Gastrocnemius medialis (tissue), 4 donors: ENCODE data around the gene WNT8B. TPM values are rescaled to one million over a fixed set of nuclear protein-coding genes. Genes with fewer than 3 reads are reported as not detected.

Experiments used
- ATAC-seq, 2 donors: fragments of 150-250 bp; one replicate each; pipeline ENCODE4 v1.9.1; 2016
- DNase-seq, 2 donors: peaks; one replicate each; pipeline ENCODE4 v3.0.0-alpha.2; 2019
- H3K27ac ChIP-seq, 4 donors: fragments of 200-600 bp; sonication (generic); 1 replicate in 1 of 4; 2 replicates in 3 of 4; pipeline ENCODE4 v1.5.1; 2016 to 2018; ENCODE audit warnings: mild to moderate bottlenecking in 2 of 4, moderate library complexity in 1 of 4
- H3K27me3 ChIP-seq, 3 donors: fragments of 200-600 bp; sonication (generic) in 2 of 3; 1 replicate in 1 of 3; 2 replicates in 2 of 3; pipeline versions ENCODE4 v1.5.1 to v1.6.0; 2016 to 2019; ENCODE audit warnings: mild to moderate bottlenecking in 1 of 3, moderate library complexity in 1 of 3
- H3K36me3 ChIP-seq, 2 donors: fragments of 200-600 bp; sonication (generic) in 1 of 2; one replicate each; pipeline ENCODE4 v1.5.1; 2017 to 2018
- H3K4me1 ChIP-seq, 2 donors: fragments of 200-600 bp; sonication (generic) in 1 of 2; one replicate each; pipeline ENCODE4 v1.5.1; 2016 to 2017; ENCODE audit warnings: mild to moderate bottlenecking in 2 of 2
- H3K4me3 ChIP-seq, 4 donors: fragments of 200-600 bp; sonication (generic) in 3 of 4; 1 replicate in 1 of 4; 2 replicates in 3 of 4; pipeline ENCODE4 v1.5.1; 2016 to 2019; ENCODE audit warnings: mild to moderate bottlenecking in 2 of 4
- H3K9me3 ChIP-seq, 3 donors: fragments of 200-600 bp; sonication (generic) in 2 of 3; 1 replicate in 1 of 3; 2 replicates in 2 of 3; pipeline ENCODE4 v1.5.1; 2016 to 2019
- POLR2A ChIP-seq, 2 donors: fragments of 450-650 bp; IDR thresholded peaks; one replicate each; pipeline ENCODE4 v1.6.1; 2017; ENCODE audit warnings: antibody characterized with exemption in 2 of 2, mild to moderate bottlenecking in 2 of 2, moderate library complexity in 2 of 2
- in situ Hi-C, 4 donors: fragments of 200-750 bp; cut with MboI; loops; one replicate each; pipeline versions ENCODE4 v1.15.0 to v1.8.0; 2017; ENCODE audit warnings: low sequenced_read_pairs in 4 of 4
- intact Hi-C: fragments of 100-400 bp; cut with DNase I; formaldehyde crosslinking; loops from one replicate; pipeline ENCODE4 v1.15.1; 2023; ENCODE audit warnings: low total_unique reads
- total RNA-seq, 4 donors: library from RNA; depleted of rRNA; stranded (reverse); fragments of >200 nt; gene quantifications; one replicate each; pipeline versions ENCODE4 v1.1.0 to v1.2.3, GENCODE V29; 2016
- TF ChIP-seq, protein P1 (sequence below), 5 experiments: fragments of 450-650 bp in 3 of 5; fragments of 200-600 bp in 2 of 5; sonication (generic) in 2 of 5; IDR thresholded peaks in 4 of 5; conservative IDR thresholded peaks in 1 of 5; 1 replicate in 4 of 5; 2 replicates in 1 of 5; pipeline ENCODE4 v1.5.1; 2016 to 2019; ENCODE audit warnings: antibody characterized with exemption in 5 of 5, mild to moderate bottlenecking in 3 of 5, moderate library complexity in 3 of 5

WNT8B gene
- total RNA-seq, 4 donors from 2014 or later, result not detected

- TF ChIP-seq, protein P1, sequence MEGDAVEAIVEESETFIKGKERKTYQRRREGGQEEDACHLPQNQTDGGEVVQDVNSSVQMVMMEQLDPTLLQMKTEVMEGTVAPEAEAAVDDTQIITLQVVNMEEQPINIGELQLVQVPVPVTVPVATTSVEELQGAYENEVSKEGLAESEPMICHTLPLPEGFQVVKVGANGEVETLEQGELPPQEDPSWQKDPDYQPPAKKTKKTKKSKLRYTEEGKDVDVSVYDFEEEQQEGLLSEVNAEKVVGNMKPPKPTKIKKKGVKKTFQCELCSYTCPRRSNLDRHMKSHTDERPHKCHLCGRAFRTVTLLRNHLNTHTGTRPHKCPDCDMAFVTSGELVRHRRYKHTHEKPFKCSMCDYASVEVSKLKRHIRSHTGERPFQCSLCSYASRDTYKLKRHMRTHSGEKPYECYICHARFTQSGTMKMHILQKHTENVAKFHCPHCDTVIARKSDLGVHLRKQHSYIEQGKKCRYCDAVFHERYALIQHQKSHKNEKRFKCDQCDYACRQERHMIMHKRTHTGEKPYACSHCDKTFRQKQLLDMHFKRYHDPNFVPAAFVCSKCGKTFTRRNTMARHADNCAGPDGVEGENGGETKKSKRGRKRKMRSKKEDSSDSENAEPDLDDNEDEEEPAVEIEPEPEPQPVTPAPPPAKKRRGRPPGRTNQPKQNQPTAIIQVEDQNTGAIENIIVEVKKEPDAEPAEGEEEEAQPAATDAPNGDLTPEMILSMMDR (IDR thresholded peaks at IDR 0.05 in 4 of 5, conservative IDR thresholded peaks at IDR 0.05 in 1 of 5), result no peak
- TF ChIP-seq POLR2A (IDR thresholded peaks at IDR 0.05), result no peak
- DNase-seq, result no peak
- Histone ChIP-seq H3K36me3 (peaks cover 0 to 46% of the 10 kb centered on the region in 2 donors), H3K4me1 (peaks cover 17 to 21% of the 10 kb centered on the region in 2 donors), H3K9me3 (no peaks in the 10 kb centered on the region), H3K27ac (no peak overlapping the region), H3K27me3 (no peaks in the 10 kb centered on the region), H3K4me3 (no peak overlapping the region)
- intact Hi-C loops (no loop called here), in situ Hi-C loops (loop anchor here in 2 of 4 donors (5.0 to 25.0 kb wide), 2 partner anchors 87 to 187 kb away; partner anchors contain the start of genes PKD2L1 (in 1 of the 2) and SCD (in 1 of the 2))
- ATAC-seq, result no peak
Measured at GRCh38 chr10:100524638-100525037, 61.8 kb downstream of the WNT8B start.

DNA sequence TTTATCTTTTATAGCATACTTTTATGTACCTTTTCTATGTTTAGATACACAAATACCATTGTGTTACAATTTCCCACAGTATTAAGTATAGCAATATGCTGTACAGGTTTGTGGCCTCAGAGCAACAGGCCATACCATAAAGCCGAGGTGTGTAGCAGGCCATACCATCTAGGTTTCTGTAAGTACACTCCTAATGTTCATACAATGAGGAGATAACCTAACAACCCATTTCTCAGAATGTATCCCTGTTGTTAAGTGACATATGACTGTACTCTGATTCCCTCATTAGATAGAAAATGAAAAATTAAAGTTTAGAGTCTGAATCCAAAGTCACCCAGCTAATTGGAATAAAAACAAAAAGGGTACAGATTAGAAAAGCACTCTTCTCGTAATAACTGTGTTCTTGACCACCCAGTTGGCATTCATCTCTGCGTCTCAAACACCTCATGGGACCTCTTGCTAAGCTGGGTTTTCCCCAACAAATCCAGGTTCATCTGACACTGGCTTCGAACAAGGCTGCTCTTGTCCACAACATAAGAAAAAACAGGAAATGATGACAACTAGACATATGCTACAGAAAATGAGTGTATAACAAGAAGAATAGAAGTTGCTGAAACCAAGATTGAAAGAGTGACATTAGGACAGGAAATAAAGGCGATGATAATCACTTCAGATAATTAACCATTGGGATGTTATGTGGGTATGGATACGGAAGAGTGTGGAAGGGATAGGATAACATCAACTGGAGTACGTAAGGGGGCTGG is 65.5 kb downstream of the WNT8B start:
- in situ Hi-C loops, result no loop called here
- H3K27ac ChIP-seq, result peak overlapping the region; percentile 86 to 97 (median 94)
- peaks cover 0 to 40% of the 10 kb centered on the region in 2 donors for H3K36me3 ChIP-seq
- intact Hi-C loops, result no loop called here
- DNase-seq, result no peak
- H3K27me3 ChIP-seq, result no peaks in the 10 kb centered on the region
- peaks cover 21 to 25% of the 10 kb centered on the region in 2 donors for H3K4me1 ChIP-seq
- no peaks in the 10 kb centered on the region for H3K9me3 ChIP-seq
- TF ChIP-seq, protein P1 (IDR thresholded peaks at IDR 0.05 in 4 of 5, conservative IDR thresholded peaks at IDR 0.05 in 1 of 5), result no peak
- no peak for TF ChIP-seq POLR2A (IDR thresholded peaks at IDR 0.05)
- H3K4me3 ChIP-seq, result peak overlapping the region; percentile 77 to 98 (median 86)
- no peak for ATAC-seq

GRCh38 chr10:100528921-100529474 is 66.2 kb downstream of the WNT8B start:
- Histone ChIP-seq H3K27me3 (no peaks in the 10 kb centered on the region), H3K4me1 (peaks cover 21 to 25% of the 10 kb centered on the region in 2 donors), H3K36me3 (peaks cover 0 to 33% of the 10 kb centered on the region in 2 donors), H3K27ac (peak overlapping the region; percentile 86 to 97 (median 94)), H3K9me3 (no peaks in the 10 kb centered on the region), H3K4me3 (peak overlapping the region; percentile 77 to 98 (median 86))
- peak; percentile 7 to 26 for TF ChIP-seq POLR2A (IDR thresholded peaks at IDR 0.05)
- TF ChIP-seq, protein P1 (IDR thresholded peaks at IDR 0.05 in 4 of 5, conservative IDR thresholded peaks at IDR 0.05 in 1 of 5), result no peak
- DNase-seq, result peak; percentile 46 to 62
- peak; percentile 75 to 79 for ATAC-seq
- in situ Hi-C loops (no loop called here), intact Hi-C loops (no loop called here)

- Histone ChIP-seq H3K36me3 (peaks cover 0 to 26% of the 10 kb centered on the region in 2 donors), H3K9me3 (no peaks in the 10 kb centered on the region), H3K4me3 (peak within 1 kb of the TSS; percentile 77 to 98 (median 86)), H3K27me3 (no peaks in the 10 kb centered on the region), H3K4me1 (peaks cover 21 to 25% of the 10 kb centered on the region in 2 donors), H3K27ac (peak within 1 kb of the TSS; percentile 86 to 97 (median 94))
- in situ Hi-C loops, result no loop called here
- intact Hi-C loops, result loop anchor here (10.0 kb wide), 1 partner anchor 1285 kb away; the partner anchor contains the start of gene OGA
- DNase-seq, result peak; percentile 78 to 88
- peak; percentile 88 to 89 for ATAC-seq
- peak; percentile 77 to 83 for TF ChIP-seq POLR2A (IDR thresholded peaks at IDR 0.05)
- TF ChIP-seq, protein P1 (IDR thresholded peaks at IDR 0.05 in 4 of 5, conservative IDR thresholded peaks at IDR 0.05 in 1 of 5), result no peak
Measured at GRCh38 chr10:100529475-100530298, 66.9 kb downstream of the WNT8B start, which contains the start of gene NDUFB8. Gene NDUFB8, minus strand, starts transcription at chr10:100529871. Its CDS starts 20 bp downstream, at chr10:100529851.
